ENCODE results near the gene SCG5. TPM values are rescaled to one million over a fixed set of nuclear protein-coding genes. Genes with fewer than 3 reads are reported as not detected.
"Not testable (repeated sequence)": the region's sequence is repeated elsewhere in the genome, so short reads cannot be mapped to it uniquely, and the experiment has no call there.

The SCG5 gene
- total RNA-seq: 0.80 TPM

GRCh38 chr15:32641517-32642059 lies at the start of gene SCG5:
TSS of gene SCG5 (plus strand) at chr15:32641710. CDS start at chr15:32643593, 1,883 bp downstream.
- ATAC-seq: peak; percentile 43

GRCh38 chr15:32593151-32593550 lies 48.4 kb upstream of the SCG5 start, which contains the start of gene GOLGA8N:
TSS of gene GOLGA8N (plus strand) at chr15:32593456.
- ATAC-seq: not testable (repeated sequence)

GRCh38 chr15:32609518-32609917 lies 32.0 kb upstream of the SCG5 start:
- not testable (repeated sequence) for ATAC-seq

GRCh38 chr15:32610719-32611118 lies 30.8 kb upstream of the SCG5 start:
- not testable (repeated sequence) for ATAC-seq

- peak; percentile 54 for ATAC-seq
Observed at GRCh38 chr15:32614712-32615050, 26.8 kb upstream of the SCG5 start.

- peak; percentile 95 for ATAC-seq
Observed at GRCh38 chr15:32615051-32615870, 26.2 kb upstream of the SCG5 start, which contains the start of gene ARHGAP11A. TSS of gene ARHGAP11A (plus strand) at chr15:32615504. CDS start at chr15:32616212, 708 bp downstream.

- peak; percentile 26 for ATAC-seq
Observed at GRCh38 chr15:32615871-32616426, 25.6 kb upstream of the SCG5 start.

GRCh38 chr15:32636410-32636809 lies 5.1 kb upstream of the SCG5 start:
- no peak for ATAC-seq

GRCh38 chr15:32636908-32637567 lies 4.5 kb upstream of the SCG5 start:
- ATAC-seq: no peak

GRCh38 chr15:32637704-32638103 lies 3.8 kb upstream of the SCG5 start:
- no peak for ATAC-seq

GRCh38 chr15:32642667-32643435 lies 1.3 kb downstream of the SCG5 start:
- ATAC-seq: no peak

GRCh38 chr15:32643907-32644445 lies 2.5 kb downstream of the SCG5 start:
- ATAC-seq: no peak

GRCh38 chr15:32646291-32646690 lies 4.8 kb downstream of the SCG5 start:
- ATAC-seq: no peak

- no peak for ATAC-seq
Observed at GRCh38 chr15:32649342-32649741, 7.8 kb downstream of the SCG5 start.

GRCh38 chr15:32651229-32651837 lies 9.8 kb downstream of the SCG5 start:
- peak; percentile 82 for ATAC-seq

GRCh38 chr15:32652178-32652577 lies 10.7 kb downstream of the SCG5 start:
- ATAC-seq: no peak

GRCh38 chr15:32656091-32656490 lies 14.6 kb downstream of the SCG5 start:
- no peak for ATAC-seq

GRCh38 chr15:32656496-32656895 lies 15.0 kb downstream of the SCG5 start:
- no peak for ATAC-seq

- ATAC-seq: peak; percentile 77
Observed at GRCh38 chr15:32657198-32657883, 15.8 kb downstream of the SCG5 start.

- ATAC-seq: no peak
Observed at GRCh38 chr15:32657941-32658340, 16.4 kb downstream of the SCG5 start.

Measured in esophagus mucosa (tissue), 1 donor.